GM18508 (cell line): Measurements from ENCODE around the gene ARID1A.

Experiments used
- ATAC-seq: cut with Tn5 transposase; IDR thresholded peaks from one replicate; pipeline ENCODE4 v1.9.1; 2021; ENCODE audit warnings: moderate number of reproducible peaks; ENCODE audit not compliant: insufficient read depth, unreplicated experiment

ARID1A gene

GRCh38 chr1:26814893-26815292 lies 119.1 kb downstream of the ARID1A start:
- ATAC-seq = no peak

- ATAC-seq = peak; percentile 63
These were observed 125.0 kb downstream of the ARID1A start for GRCh38 chr1:26820784-26821269.

- no peak for ATAC-seq
These were observed 127.1 kb downstream of the ARID1A start for GRCh38 chr1:26822737-26823395.

- ATAC-seq = no peak
These were observed 128.9 kb downstream of the ARID1A start for GRCh38 chr1:26824731-26825130.

GRCh38 chr1:26826261-26827105 lies 130.7 kb downstream of the ARID1A start, which contains the start of gene ZDHHC18:
TSS of gene ZDHHC18 (plus strand) at chr1:26826688. CDS start at chr1:26826805, 117 bp downstream.
- no peak for ATAC-seq

- ATAC-seq = no peak
These were observed 131.3 kb downstream of the ARID1A start for GRCh38 chr1:26827106-26827604.

GRCh38 chr1:26827663-26828062 lies 131.8 kb downstream of the ARID1A start:
- ATAC-seq = no peak

- no peak for ATAC-seq
These were observed 132.7 kb downstream of the ARID1A start for GRCh38 chr1:26828411-26828991.

- no peak for ATAC-seq
These were observed 133.5 kb downstream of the ARID1A start for GRCh38 chr1:26829184-26829911.

- ATAC-seq = no peak
These were observed 135.2 kb downstream of the ARID1A start for GRCh38 chr1:26831059-26831458.
